GM12874 (cell line): ENCODE data around the gene AGXT2.
A peak's percentile ranks its signal among the peaks of the same experiment; 100 is the strongest.

ENCODE experiments used
- CTCF ChIP-seq: IDR thresholded peaks from 2 replicates; pipeline ENCODE4 v1.5.1; 2011; ENCODE audit warnings: low read depth, mild to moderate bottlenecking, control low read depth, low read length, moderate library complexity; ENCODE audit not compliant: insufficient read depth

The AGXT2 gene

GRCh38 chr5:35041261-35041660, 6.5 kb downstream of the AGXT2 start:
- no peak for TF ChIP-seq CTCF

GRCh38 chr5:35038891-35039290, 8.9 kb downstream of the AGXT2 start:
- TF ChIP-seq CTCF, result no peak

GRCh38 chr5:35036536-35036935, 11.2 kb downstream of the AGXT2 start:
- no peak for TF ChIP-seq CTCF

- TF ChIP-seq CTCF, result no peak
Measured at GRCh38 chr5:35035271-35035670, 12.5 kb downstream of the AGXT2 start.

GRCh38 chr5:35032356-35032755, 15.4 kb downstream of the AGXT2 start:
- no peak for TF ChIP-seq CTCF

GRCh38 chr5:35031276-35031675, 16.5 kb downstream of the AGXT2 start:
- TF ChIP-seq CTCF, result no peak

- TF ChIP-seq CTCF, result peak; percentile 21; the same call in 1 of the 2 replicates
Measured at GRCh38 chr5:35030426-35031100, 17.2 kb downstream of the AGXT2 start.
